ENCODE measurements around the gene FAM72C. TPM values are rescaled to one million over a fixed set of nuclear protein-coding genes. Genes with fewer than 3 reads are reported as not detected.
"Not testable (repeated sequence)": the region's sequence is repeated elsewhere in the genome, so short reads cannot be mapped to it uniquely, and the experiment has no call there.

The FAM72C gene
- total RNA-seq, 2 donors from 2014 or later: 0.17 TPM; not detected in 1

DNA sequence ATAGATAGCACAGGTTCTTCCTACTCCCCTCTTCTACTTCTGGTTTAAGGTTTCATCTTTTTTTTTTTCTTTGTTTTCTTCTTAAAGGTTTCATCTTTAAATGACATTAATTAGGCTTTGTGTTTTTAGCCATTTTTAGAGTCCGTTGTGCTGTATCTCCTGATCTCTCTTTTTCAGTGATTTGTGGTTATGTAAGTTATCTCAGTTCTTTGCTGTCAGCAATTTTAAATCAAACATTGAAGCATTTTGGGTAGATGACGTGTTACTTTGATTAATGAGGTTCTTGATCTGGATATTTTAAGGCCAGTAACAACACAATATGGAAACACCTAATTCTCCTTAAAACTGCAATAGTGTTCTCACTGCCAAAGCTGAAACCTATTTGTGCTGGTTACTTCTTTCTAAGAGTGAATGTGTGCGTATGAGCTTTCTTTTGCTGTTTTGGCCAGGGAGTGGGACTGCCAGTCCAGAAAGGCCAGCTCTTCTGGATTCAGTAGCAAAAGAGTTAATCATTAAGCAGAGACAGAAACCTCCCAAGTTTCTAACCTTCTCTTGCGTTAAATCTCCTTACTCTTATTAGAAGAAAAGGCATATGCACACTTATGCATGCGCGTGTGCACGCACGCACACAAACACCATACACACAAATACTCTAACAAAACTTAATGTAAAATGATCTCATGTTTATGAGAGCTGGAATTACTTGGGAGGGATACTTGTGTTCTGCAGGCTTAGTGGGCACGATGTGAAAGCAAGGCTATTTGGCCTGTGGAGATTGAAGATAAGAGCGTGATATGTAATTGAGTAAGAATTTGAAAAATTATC lies 17.0 kb upstream of the FAM72C start:
- DNase-seq; ATAC-seq; intact Hi-C loops (cut with DNase I, micrococcal nuclease): not testable (repeated sequence)

DNA sequence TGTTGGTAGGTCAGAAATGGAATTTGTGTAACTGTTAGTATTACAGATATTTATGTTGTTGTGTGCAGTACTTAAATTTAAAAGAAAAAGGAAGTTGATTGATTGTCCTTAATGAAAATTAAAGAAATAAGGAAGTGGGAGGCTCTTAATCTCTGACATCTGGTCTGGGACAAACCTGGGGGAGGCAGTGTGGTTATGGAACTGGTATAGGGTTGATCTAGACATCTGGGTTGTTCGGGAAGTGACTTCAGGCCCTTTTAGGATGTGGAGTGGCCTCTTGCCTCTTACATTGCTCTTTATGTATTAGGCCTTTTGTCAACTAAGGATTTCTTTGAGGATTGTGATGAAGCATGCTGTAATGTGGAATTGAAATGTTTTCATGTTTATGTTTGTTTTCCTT lies 16.1 kb upstream of the FAM72C start:
- DNase-seq; intact Hi-C loops (cut with DNase I, micrococcal nuclease); ATAC-seq: not testable (repeated sequence)

DNA sequence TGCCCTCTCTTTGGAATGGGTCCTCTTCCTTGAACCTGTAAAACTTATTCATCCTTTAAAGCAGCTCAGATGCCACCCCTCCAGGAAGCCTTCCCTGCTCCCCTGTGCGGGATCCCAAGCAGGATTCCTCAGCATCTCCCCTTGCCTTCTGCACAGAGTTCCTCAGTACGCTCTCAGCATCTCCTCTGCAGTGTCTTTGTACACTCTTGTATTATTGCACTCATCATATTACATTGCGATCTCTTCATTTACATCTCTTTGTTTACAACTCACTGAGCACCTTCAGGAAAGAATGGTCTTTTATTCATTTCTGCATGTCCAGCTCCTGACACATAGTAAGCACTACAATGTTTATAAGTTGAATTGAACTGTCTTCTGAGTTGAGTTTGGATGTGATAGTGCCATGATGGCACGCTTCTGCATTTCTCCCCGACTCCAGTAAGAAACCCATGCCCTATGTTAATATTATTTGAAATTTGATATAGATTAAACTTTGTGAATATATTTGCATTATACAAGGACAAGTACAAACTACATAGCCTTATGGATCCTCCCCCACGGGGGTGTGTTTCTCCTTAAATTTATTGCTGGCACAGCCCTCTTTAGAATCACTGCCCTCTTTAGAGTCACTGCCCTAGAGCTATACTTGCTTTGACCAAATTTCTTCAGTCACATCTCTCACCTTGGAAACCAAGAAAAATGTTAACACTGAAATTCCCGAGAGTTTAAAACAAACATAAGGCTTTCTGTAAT lies 13.1 kb upstream of the FAM72C start:
- intact Hi-C loops (cut with DNase I, micrococcal nuclease); DNase-seq; ATAC-seq: not testable (repeated sequence)

DNA sequence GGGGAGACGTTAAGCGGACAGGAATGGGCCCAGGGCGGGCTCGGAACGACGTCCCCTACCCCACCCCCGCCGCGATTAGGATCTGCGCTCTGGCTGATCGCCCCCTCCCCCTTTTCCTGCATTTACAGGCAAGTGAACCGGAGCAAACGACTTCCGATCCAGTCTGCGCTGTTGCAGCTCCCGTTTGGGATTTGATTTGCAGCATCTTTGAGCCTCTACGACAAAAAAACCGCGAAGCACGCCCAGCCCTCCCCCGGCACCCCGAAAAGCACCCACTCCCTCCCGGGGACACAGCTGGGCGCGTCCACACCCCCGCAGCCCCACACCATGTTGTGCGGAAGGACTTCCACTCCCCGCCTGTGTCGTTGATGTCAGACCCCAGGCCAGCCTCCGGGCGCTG lies 2.6 kb upstream of the FAM72C start:
- intact Hi-C loops (cut with DNase I, micrococcal nuclease); DNase-seq; ATAC-seq: not testable (repeated sequence)

GRCh38 chr1:143973876-143974414 lies 2.2 kb upstream of the FAM72C start:
- ATAC-seq; intact Hi-C loops (cut with DNase I, micrococcal nuclease); DNase-seq: not testable (repeated sequence)

DNA sequence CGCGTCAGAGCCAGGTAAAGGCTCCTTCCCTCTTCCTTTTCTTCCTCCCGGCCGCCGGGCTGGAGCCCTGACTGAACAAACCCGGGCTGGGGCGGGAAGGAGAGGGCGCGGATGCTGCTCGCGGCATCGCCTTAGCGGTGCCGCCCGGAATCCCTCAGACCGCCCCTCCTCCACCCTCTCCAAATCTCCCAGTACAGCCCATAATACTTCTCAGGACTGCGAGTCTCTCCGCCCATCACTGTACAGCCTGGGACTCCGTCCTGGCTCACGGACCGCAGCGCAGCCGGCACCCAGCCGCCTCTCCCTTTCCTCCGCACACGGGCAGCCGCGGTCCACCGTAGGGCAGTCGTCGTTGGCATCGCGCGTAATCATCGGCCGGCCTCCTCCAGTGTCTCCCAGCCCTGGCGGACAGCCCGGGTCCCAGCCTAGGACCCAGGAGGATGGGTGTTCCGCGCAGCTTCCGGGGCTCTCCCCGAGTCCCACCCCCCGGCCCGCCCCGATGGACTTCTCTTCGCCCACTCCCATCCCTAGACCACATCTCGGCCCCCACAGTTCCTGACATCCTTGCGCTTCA lies 1.1 kb upstream of the FAM72C start:
- intact Hi-C loops (cut with DNase I, micrococcal nuclease); DNase-seq: not testable (repeated sequence)
- peak; percentile 28 for ATAC-seq

GRCh38 chr1:143965860-143966259 lies 5.9 kb downstream of the FAM72C start:
- intact Hi-C loops (cut with DNase I, micrococcal nuclease); DNase-seq: not testable (repeated sequence)
- ATAC-seq: peak; percentile 77

GRCh38 chr1:143964294-143964693 lies 7.5 kb downstream of the FAM72C start:
- intact Hi-C loops (cut with DNase I, micrococcal nuclease); ATAC-seq; DNase-seq: not testable (repeated sequence)

GRCh38 chr1:143955930-143956329 lies 15.9 kb downstream of the FAM72C start:
- DNase-seq; intact Hi-C loops (cut with DNase I, micrococcal nuclease); ATAC-seq: not testable (repeated sequence)

DNA sequence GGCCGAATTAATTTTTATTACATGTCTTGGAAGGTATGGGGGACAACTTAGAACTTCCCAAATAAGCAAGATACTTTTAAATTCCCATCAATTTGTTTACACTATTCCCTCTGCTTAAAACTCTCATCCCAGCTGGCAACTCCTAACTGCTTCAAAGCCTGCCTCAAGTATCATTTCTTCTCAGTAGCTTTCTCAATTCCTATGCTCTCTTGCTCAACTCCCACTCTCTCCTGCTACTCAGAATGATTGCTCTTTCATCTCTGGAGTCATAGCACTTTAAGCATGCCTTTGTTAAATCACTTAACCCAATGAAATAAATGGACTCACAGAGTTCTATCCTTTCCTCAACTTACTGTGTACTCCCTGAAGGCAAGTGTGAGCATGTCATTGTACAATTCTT lies 18.9 kb downstream of the FAM72C start:
- intact Hi-C loops (cut with DNase I, micrococcal nuclease): not testable (repeated sequence)

DNA sequence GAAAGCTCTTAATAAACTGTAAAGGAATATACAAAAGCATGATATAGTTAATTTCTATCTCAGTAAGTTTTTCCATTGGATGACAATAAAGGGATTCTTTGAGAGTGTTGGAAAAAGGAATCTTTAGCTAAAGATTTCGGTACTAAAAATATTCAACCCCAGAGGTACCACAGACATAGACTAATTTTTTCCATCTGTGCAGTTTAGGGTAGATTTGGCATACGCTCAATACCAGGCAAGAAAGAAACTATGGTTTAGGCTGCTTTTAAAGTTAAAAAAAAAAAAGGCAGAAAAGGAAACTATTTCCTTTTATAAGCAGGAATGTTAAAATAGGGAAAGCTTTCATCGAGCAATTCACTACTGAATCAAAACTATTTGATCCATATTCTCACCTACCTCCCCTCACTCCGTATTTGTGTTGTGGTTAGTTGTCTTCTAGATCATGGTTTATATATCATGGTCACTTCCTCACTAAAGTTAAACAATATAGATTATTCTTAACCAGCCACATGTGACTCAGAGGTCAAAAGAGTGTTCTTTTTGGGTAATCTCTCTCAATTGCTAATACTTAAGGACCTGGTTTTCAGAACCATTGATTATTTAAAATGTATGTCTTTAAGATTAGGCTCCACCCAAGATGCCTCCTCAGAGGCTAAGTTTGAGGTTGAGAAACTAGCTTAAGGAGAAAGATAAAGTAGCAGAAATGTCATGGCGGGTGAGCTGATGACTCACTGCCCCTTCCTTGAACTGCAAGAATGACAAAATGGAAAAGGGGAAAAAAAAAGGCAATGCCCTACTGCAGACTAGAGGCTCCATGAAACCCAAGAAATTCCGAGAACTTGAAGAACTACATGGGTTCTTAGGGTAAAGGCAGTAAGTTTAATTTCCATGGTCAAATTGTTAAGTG lies 20.0 kb downstream of the FAM72C start:
- intact Hi-C loops (cut with DNase I, micrococcal nuclease); ATAC-seq; DNase-seq: not testable (repeated sequence)

More for the DNA sequence above, 18.9 kb downstream of the FAM72C start:
- not testable (repeated sequence) for DNase-seq, ATAC-seq

DNA sequence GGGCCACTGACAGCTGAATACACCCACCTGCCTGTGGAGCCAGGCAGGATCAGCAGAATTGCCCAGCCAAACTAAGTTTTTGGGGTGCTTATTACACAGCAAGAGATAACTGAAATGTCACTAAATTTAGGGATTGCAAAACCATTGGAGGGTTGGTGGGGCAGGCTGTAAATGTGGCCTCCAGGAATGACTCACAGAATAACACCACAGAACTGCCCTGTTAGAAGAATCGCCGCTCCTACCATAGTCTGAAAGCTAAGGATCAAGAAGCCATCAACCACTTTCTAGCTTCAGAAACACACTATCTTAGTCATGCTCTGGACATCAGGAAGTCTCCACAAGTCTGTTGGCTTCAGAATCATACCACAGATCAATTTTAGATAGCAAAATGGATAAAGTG lies 24.0 kb downstream of the FAM72C start:
- intact Hi-C loops (cut with DNase I, micrococcal nuclease); DNase-seq; ATAC-seq: not testable (repeated sequence)

DNA sequence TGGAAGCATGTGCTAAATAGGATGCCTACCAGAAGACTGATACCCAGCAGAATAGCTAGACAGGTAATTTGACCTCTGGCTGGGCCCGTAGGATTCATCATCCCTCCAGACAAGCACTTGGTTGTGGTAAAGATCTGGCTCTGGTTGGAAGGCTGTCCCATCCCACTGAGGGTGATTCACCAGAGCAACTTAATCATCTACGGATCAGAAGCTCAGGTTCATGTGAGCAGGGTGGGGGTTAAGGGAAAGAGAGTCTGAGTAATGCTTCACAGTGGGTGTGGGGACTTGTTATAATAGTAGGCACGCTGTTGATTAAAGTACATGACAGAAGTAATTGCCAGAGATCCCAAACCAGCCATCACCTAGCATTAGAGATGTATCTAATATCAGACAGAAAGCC lies 26.5 kb downstream of the FAM72C start:
- ATAC-seq; intact Hi-C loops (cut with DNase I, micrococcal nuclease); DNase-seq: not testable (repeated sequence)

DNA sequence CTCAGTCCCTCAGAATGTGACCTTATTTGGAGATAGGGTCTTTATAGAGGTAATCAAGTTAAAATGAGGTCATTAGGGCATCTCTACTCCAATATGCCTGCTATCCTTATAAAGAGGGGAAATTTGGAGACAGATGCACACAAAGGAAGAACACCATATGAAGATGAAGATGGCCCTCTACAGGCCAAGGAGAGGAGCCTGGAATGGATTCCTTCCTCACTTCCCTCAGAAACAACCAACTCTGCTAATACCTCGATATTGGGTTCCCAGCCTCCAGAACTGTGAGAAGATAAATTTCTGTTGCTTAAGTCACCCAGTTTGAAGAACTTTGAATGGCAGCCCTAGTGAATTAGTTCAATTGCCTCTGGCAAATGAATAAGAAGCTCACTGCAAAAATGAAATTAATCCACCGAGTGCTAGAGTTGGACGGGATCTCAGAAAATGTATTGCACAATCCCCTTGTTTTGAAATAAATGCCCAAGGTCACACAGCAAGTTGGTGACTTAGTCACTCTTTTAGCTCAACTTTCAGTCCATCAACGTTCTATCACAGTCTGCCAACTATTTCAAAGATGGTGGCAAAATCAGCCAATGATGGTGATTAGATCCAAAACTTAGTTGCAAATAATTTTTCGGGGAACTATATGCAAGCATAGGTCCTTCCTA lies 27.1 kb downstream of the FAM72C start:
- DNase-seq; ATAC-seq; intact Hi-C loops (cut with DNase I, micrococcal nuclease): not testable (repeated sequence)

DNA sequence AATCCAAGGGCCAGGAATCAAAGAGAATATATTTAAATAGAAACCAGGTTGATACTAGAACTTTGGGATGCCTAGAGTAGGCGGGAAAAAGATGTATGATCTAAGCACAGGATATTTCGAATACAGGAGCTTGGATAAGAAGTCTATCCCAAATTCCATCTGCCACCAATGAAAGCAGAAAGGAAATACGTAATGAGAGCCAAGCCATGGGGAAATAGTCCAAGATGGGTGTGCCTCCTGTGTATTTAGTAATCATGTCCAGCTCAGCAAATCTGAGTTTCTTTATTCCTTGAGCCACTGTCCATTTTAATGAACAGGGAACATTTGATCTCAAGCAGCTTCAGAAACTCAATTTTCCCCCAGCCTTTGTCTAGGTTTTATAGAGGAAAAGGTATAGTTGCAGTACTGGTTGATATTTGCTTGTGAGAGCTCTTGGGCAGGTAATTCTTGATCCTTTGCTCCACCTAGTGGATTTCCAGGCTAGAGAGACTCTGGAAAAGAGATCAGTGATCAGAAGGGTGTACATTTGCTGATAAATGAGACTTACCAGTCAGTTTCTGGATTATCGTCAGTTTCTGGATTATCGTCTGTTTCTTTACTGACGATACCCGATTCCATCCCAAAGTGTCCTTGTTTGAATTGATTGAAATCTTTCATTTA lies 28.3 kb downstream of the FAM72C start:
- intact Hi-C loops (cut with DNase I, micrococcal nuclease); DNase-seq: not testable (repeated sequence)
- ATAC-seq: peak; percentile 57

DNA sequence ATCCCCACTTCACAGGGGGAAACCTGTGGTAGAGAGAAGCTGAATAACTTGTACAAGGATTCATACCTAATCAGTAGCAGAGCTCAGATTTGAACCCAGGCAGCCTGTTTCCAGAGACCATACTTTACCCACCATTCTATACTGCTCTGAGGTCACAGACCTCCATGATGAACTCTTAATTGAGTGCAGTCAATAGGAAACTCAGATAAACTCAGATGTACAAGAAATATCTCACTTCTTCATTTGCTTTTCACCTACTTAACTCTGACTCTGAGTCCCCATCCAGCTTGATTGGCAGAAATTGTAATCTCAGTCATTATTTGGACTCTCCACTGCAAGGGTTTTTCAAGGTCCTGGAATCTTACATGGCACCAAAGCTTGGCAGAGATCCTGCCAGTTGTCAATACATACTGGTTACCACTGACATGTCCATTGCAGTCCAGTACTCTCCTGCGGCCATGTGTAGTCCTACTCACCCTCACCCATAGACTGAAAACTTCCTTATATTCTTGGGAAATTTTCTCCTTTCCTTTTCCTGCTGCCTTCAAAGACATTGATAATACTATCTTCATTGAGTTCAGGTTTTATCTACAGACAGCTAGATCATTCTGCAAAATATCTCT lies 29.4 kb downstream of the FAM72C start:
- DNase-seq; intact Hi-C loops (cut with DNase I, micrococcal nuclease); ATAC-seq: not testable (repeated sequence)

Measured in left colon (tissue), 2 donors.